Superior temporal gyrus (tissue), 1 donor: Measurements from ENCODE around the gene CDHR4.
"Not testable (repeated sequence)": the region's sequence is repeated elsewhere in the genome, so short reads cannot be mapped to it uniquely, and the experiment has no call there.

Experiments
- DNase-seq: peaks from one replicate; pipeline ENCODE4 v3.0.0-alpha.2; 2016; ENCODE audit errors: extremely low spot score

The CDHR4 gene

GRCh38 chr3:49804141-49805041 is 4.7 kb upstream of the CDHR4 start:
- no peak for DNase-seq

DNA sequence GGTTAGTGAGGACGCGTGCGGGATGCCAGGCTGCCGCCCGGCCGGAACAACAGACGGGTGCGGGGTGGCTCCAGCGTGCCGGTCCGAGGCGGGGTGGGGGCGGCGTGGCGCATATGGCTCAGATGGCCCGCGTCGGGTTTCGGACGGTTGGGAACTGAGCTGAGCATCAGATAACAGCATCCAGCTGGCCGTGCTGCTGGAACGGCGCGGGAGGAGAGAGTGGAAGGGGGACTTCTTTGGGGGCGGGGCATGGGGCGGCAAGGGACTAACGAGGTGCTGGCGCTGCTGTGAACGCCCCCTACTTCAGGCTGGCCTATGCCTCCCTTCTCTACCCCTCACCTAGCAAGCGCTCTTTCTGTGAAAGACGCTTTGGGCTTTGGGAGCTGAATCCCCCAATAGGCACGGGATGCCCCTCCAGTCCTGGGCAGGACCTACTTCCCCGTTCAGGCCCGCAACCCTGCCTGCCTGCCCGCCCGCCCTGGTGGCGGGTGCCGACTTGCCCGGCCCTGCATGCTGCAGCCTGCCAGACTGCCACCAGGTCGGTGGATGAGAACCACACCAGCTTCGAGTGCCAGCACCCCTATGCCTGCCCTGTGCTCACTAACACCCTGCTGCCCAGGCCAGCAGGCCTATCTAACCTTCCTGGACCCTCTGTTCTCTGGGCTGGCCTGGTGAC is 3.9 kb upstream of the CDHR4 start:
- no peak for DNase-seq

DNA sequence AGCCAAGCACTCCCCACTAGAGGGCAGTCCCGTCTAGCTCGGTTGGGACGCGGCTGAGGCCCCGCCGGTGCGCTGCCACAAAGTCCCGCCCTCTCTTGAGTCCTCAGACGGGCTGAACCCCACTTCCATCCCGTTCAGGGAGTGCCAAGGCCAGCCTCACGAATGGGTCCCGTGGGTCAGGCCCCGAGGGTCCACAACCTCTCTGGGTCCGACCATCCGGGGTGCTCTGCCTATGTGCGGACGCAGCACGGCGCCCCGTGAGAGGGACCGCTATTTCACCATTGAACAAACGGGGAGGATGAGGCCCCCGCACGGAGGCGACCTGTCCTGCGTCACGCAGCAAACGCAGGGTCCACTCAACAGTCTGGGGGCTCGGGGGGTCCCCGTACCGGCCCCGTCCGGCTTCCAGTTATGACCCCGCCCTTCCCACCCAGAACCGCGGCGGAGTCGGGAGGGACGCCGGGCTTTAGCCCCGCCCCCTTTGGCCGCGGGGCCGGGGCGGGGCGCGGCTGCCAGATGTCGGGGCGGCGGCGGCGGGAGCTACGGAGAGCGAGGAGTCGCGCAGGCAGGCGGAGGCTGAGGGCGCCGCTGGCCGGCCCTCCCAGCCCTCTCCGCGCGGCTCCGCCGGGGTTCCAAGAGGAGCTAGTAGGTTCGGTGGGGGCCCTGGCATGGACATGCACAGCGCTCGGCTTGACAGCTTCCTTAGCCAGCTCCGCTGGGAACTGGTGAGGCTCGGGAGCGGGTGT is 3.2 kb upstream of the CDHR4 start, which contains the start of gene INKA1:
Gene INKA1 (plus strand): TSS at position 543 of the 746 bp plus-strand sequence. CDS start 132 bp downstream, at position 675.
- peak; percentile 93 for DNase-seq

DNA sequence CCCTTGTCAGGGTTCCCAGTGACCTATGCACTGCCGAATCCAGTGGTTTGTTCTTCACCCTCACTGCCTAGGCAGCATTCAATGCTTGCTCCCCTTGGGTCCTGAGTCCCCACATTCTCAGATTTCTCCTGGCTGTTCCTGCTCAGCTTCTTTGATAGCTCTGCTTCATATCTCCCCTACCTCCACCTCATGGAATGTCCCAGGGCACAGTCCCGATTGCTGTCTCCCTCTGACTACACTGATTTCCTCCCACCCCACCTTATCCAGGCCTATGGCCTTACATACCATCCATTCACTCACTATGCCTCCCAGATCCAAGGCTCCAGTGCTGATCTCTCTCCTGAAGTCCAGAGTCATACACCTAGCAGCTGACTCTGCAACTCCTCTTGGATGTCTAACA is 1.5 kb upstream of the CDHR4 start:
- DNase-seq, result no peak

DNA sequence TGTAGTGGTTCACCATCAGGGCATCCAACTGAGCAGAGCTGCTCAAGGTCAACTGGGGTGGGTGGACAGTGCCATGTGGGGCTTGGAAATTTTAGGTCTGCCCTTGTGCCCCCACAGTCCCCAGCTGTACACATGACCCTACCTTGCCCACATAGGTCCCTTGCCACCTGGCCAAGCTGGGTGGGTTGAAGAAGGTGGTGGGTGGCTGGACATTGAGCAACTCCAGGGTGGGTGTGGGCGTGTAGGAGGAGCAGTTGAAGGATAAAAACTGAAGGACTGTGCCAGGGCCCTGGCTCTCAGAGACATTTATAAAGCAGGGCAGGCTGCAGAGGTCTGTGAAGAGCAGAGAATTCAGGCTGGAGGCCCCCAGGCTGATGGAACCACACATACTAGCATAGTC is 568 bp downstream of the CDHR4 start:
- DNase-seq, result no peak

- no peak for DNase-seq
Measured at GRCh38 chr3:49794926-49795905, 4.5 kb downstream of the CDHR4 start.

DNA sequence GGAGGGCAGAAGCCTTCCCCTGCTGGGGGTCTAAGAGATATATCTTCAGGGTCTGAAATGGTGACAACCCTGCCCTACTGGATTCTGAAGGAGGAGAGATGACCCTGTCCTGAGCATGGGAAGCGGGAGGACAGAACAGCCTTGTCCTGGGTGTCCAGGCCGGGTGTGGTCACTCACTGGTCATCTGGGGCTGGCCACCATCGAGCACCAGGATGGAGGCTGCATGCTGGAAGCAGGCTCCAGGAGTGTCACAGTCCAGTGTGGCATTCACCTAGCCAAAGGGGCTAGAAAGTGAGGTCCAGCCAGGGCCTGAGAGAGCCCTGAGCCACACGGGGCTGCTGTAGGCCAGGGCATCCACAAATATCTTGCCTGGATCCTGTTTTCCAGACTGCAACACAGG is 5.2 kb downstream of the CDHR4 start:
- DNase-seq, result no peak

- no peak for DNase-seq
Measured at GRCh38 chr3:49793486-49794085, 6.1 kb downstream of the CDHR4 start.

GRCh38 chr3:49792371-49793150 is 7.1 kb downstream of the CDHR4 start:
- no peak for DNase-seq

DNA sequence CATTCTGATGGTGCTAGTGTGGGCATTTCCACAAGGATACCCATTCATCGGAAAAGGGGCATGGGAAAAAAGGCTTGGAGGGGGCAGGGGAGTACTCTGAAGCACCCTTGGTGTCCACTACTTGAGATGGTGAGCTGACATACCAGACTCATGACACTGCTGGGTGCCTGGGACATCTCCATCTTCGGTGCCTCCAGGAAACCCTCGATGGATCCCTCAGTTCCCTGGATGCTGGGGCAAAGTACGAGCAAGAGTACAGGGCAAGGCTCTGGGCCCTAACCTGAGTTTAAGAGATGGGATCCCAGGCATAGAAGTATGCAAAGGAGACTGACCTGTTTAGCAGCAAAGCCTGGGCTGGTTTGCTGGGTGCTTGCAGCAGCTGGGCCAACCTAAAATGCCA is 8.1 kb downstream of the CDHR4 start:
- DNase-seq, result no peak

- DNase-seq, result no peak
Measured at GRCh38 chr3:49790626-49791411, 8.9 kb downstream of the CDHR4 start.

- no peak for DNase-seq
Measured at GRCh38 chr3:49788056-49788455, 11.6 kb downstream of the CDHR4 start.

- no peak for DNase-seq
Measured at GRCh38 chr3:49787536-49787935, 12.1 kb downstream of the CDHR4 start.

DNA sequence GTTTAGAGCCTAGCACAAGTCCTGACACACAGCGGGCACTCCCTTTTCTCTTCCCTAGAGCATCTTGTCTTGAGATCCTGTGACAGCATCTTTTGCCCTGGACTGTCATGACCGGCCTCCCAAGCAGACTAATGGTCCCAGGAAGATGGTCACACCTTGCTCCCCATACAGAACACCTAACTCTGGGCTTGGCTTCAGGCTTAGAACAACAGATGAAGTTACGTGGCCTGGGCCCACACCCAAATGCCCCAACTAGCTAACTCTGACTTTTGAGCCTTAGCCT is 12.6 kb downstream of the CDHR4 start:
- no peak for DNase-seq

DNA sequence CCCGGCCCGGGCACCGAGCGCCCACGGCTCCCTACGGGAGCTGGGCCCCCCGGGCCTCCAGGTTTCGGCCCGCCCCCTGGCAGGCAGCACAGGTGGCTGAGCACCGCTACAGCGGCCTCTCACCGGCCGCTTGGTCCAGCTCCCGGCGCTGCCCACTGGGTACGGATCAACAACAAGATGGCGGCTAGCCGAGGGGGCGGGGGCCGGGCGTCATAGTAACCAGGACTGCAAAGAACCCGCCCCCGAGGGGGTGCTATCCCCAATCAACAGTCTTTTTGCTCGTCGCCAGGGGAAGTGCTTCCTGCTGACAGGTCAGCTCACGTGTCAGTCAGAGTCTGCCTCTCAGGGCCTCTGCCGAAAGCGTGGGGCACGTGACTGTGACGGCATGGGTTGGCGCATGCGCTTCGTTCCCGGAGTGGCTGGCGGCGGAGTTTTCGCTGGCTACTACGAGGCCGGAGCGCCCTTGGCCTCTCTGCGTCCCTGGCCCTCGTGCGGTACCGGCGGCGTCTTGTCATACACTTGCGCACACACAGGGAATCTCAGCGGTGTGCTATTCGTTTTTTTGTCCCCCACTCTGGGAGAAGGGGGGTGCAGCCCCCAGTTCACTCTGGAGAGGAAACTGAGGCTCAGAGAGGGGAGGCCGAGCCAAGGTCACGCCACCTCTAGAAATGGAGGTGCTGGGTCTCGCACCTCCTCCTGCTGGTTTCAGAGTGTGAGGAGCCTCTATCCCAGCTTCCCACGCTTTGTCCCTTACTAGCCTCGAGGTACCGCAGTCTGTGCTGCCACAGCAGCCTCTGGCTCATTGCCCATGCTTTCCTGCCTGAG is 13.1 kb downstream of the CDHR4 start, which contains the start of gene IP6K1:
Gene IP6K1 (minus strand): TSS at position 186 of the 825 bp plus-strand sequence. CDS start 38,502 bp downstream, outside the sequence.
- peak; percentile 100 for DNase-seq

- peak; percentile 46 for DNase-seq
Measured at GRCh38 chr3:49785565-49786356, 13.9 kb downstream of the CDHR4 start.

DNA sequence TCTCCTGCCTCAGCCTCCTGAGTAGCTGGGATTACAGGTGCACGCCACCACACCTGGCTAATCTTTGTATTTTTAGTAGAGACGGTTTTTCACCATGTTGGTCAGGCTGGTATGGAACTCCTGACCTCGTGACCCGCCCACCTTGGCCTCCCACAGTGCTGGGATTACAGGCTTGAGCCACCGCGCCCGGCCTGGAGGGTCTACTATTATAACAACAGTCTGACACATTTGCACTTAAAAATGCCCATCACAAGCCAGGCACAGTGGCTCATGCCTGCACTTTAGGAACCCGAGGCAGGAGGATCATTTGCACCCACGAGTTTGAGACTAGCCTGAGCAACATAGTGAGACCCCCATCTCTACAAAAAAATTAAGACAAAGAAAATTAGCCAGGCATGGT is 17.4 kb downstream of the CDHR4 start:
- not testable (repeated sequence) for DNase-seq
